Measurements from ENCODE around the gene KIRREL3.

Gene KIRREL3

GRCh38 chr11:126990716-126991480 is 9.7 kb downstream of the KIRREL3 start:
- Histone ChIP-seq H3K27me3 (ENCODE audit: insufficient read depth, poor library complexity, severe bottlenecking) (peaks cover 15% of the 10 kb centered on the region), H3K27ac (replicated peaks) (no peak overlapping the region), H3K4me3 (replicated peaks; ENCODE audit: insufficient read depth, low read length) (no peak overlapping the region)
- DNase-seq (ENCODE audit: low read depth in 1 of 2, low spot score in 1 of 2): no peak
- TF ChIP-seq POLR2AphosphoS5 (IDR thresholded peaks at IDR 0.05; ENCODE audit: low read depth): no peak
- TF ChIP-seq CTCF (IDR thresholded peaks at IDR 0.05; ENCODE audit: insufficient read depth, low read length): no peak
- no peak for TF ChIP-seq SPI1 (IDR thresholded peaks at IDR 0.05; ENCODE audit: borderline replicate concordance, low read depth)
- no peak for TF ChIP-seq GABPA (IDR thresholded peaks at IDR 0.05; ENCODE audit: low read depth)
- no peak for TF ChIP-seq REST (IDR thresholded peaks at IDR 0.05; ENCODE audit: insufficient replicate concordance, low read depth)

- Histone ChIP-seq H3K4me3 (replicated peaks; ENCODE audit: insufficient read depth, low read length) (no peak overlapping the region), H3K27me3 (ENCODE audit: insufficient read depth, poor library complexity, severe bottlenecking) (peaks cover 15% of the 10 kb centered on the region), H3K27ac (replicated peaks) (no peak overlapping the region)
- peak; percentile 3 to 42 for DNase-seq (ENCODE audit: low read depth in 1 of 2, low spot score in 1 of 2)
- TF ChIP-seq CTCF (IDR thresholded peaks at IDR 0.05; ENCODE audit: insufficient read depth, low read length): peak; percentile 89
- TF ChIP-seq POLR2AphosphoS5 (IDR thresholded peaks at IDR 0.05; ENCODE audit: low read depth): no peak
These were observed 10.4 kb downstream of the KIRREL3 start for GRCh38 chr11:126989942-126990715.

- no peak for DNase-seq (ENCODE audit: low read depth in 1 of 2, low spot score in 1 of 2)
- TF ChIP-seq SPI1 (IDR thresholded peaks at IDR 0.05; ENCODE audit: borderline replicate concordance, low read depth) (no peak), GABPA (IDR thresholded peaks at IDR 0.05; ENCODE audit: low read depth) (no peak), POLR2AphosphoS5 (IDR thresholded peaks at IDR 0.05; ENCODE audit: low read depth) (no peak), REST (IDR thresholded peaks at IDR 0.05; ENCODE audit: insufficient replicate concordance, low read depth) (no peak), CTCF (IDR thresholded peaks at IDR 0.05; ENCODE audit: insufficient read depth, low read length) (no peak)
- Histone ChIP-seq H3K27me3 (ENCODE audit: insufficient read depth, poor library complexity, severe bottlenecking) (peaks cover 15% of the 10 kb centered on the region), H3K27ac (replicated peaks) (no peak overlapping the region), H3K4me3 (replicated peaks; ENCODE audit: insufficient read depth, low read length) (no peak overlapping the region)
These were observed 11.9 kb downstream of the KIRREL3 start for GRCh38 chr11:126988655-126989054.

Measured in HL-60 (cell line).